Peyer's patch (tissue), 4 donors: ENCODE data around the gene PDSS2.

Experiments
- CTCF ChIP-seq, 6 experiments: fragments of 450-650 bp in 4 of 6; fragments of 200-600 bp in 2 of 6; sonication (generic) in 1 of 6; IDR thresholded peaks; one replicate each; pipeline ENCODE4 v1.5.1; 2017 to 2019; ENCODE audit warnings: antibody characterized with exemption in 6 of 6, mild to moderate bottlenecking in 3 of 6, moderate library complexity in 1 of 6
- POLR2A ChIP-seq, 2 donors: fragments of 450-650 bp; IDR thresholded peaks; one replicate each; pipeline ENCODE4 v1.5.1; 2017; ENCODE audit warnings: antibody characterized with exemption in 2 of 2, mild to moderate bottlenecking in 2 of 2, moderate library complexity in 2 of 2

DNA sequence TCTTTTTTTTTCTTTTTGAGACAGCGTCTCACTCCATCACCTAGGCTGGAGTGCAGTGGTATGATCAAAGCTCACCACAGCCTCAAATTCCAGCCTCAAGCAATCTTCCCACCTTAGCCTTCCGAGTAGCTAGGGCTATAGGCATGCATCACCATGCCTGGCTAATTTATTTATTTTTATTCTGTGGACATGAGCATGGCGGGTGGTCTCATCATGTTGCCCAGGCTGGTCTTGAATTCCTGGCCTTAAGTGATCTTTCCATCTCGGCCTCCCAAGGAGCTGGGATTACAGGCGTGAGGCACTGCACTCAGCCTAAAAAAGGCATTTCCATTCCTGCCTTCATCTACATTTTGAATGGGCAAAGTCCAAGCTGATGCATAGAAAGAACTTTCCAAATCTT is 287.9 kb downstream of the PDSS2 start:
- no peak for TF ChIP-seq POLR2A (IDR thresholded peaks at IDR 0.05)
- TF ChIP-seq CTCF (IDR thresholded peaks at IDR 0.05), result no peak
